Astrocyte (in vitro differentiated cells and primary cell): Measurements from ENCODE around the gene ZNF492.

ENCODE experiments used
- EZH2 ChIP-seq: IDR thresholded peaks from 2 replicates; pipeline ENCODE4 v1.6.1; 2012; ENCODE audit warnings: mild to moderate bottlenecking, low read length, inconsistent platforms; ENCODE audit not compliant: insufficient read depth
- TF ChIP-seq, protein P1 (sequence below): IDR thresholded peaks from 2 replicates; pipeline ENCODE4 v1.5.1; 2011; ENCODE audit warnings: low read depth, mild to moderate bottlenecking, inconsistent platforms, low read length, moderate library complexity; ENCODE audit not compliant: insufficient read depth

- TF ChIP-seq, protein P1, sequence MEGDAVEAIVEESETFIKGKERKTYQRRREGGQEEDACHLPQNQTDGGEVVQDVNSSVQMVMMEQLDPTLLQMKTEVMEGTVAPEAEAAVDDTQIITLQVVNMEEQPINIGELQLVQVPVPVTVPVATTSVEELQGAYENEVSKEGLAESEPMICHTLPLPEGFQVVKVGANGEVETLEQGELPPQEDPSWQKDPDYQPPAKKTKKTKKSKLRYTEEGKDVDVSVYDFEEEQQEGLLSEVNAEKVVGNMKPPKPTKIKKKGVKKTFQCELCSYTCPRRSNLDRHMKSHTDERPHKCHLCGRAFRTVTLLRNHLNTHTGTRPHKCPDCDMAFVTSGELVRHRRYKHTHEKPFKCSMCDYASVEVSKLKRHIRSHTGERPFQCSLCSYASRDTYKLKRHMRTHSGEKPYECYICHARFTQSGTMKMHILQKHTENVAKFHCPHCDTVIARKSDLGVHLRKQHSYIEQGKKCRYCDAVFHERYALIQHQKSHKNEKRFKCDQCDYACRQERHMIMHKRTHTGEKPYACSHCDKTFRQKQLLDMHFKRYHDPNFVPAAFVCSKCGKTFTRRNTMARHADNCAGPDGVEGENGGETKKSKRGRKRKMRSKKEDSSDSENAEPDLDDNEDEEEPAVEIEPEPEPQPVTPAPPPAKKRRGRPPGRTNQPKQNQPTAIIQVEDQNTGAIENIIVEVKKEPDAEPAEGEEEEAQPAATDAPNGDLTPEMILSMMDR: no peak
- no peak for TF ChIP-seq EZH2
Measured at GRCh38 chr19:22606212-22606553, 27.9 kb upstream of the ZNF492 start.
